Nephron (organoid): ENCODE results near the gene PJA2.

Experiments
- H3K27ac Mint-ChIP-seq, 3 experiments: 2 replicates each; pipeline ENCODE4 v1.8.0; 2020; ENCODE audit warnings: mixed read lengths in 3 of 3, mild to moderate bottlenecking in 2 of 3, moderate library complexity in 1 of 3
- H3K27me3 Mint-ChIP-seq: 2 replicates; pipeline ENCODE4 v1.8.0; 2021; ENCODE audit warnings: low read depth, mild to moderate bottlenecking, moderate library complexity, mixed read lengths
- H3K36me3 Mint-ChIP-seq: 2 replicates; pipeline ENCODE4 v1.8.0; 2020; ENCODE audit warnings: low read depth, mixed read lengths
- H3K4me1 Mint-ChIP-seq: 2 replicates; pipeline ENCODE4 v1.8.0; 2020; ENCODE audit warnings: mixed read lengths
- H3K4me3 Mint-ChIP-seq, 3 experiments: 2 replicates each; pipeline ENCODE4 v1.8.0; 2020; ENCODE audit warnings: mild to moderate bottlenecking in 3 of 3, mixed read lengths in 3 of 3, moderate library complexity in 2 of 3
- H3K9me3 Mint-ChIP-seq: 2 replicates; pipeline ENCODE4 v1.8.0; 2020; ENCODE audit warnings: mixed read lengths
- TF ChIP-seq, protein P1 (sequence below), 3 experiments: fragments of 200-600 bp; sonication (generic); IDR thresholded peaks; one replicate each; pipeline ENCODE4 v1.5.0; 2021; ENCODE audit warnings: antibody characterized with exemption in 3 of 3; ENCODE audit not compliant: unreplicated experiment in 3 of 3

Gene PJA2

DNA sequence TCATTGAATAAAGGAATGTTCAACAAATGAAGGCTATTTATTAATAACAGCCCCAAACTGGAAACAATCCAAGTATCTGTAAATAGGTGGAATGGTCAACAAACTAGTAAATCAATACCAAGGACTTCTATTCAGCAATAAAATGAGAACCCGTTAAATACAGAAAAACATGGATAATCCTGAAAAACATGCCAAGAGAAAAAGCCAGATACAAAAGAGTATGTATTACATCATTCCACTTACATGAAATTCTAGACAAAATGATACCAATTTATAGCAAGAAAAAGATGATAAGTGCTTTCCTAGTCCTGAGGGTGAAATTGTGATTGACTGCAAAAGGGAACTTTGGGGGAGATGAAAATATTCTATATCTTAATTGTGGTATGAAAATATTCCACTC, 3.1 kb downstream of the PJA2 start:
- TF ChIP-seq, protein P1, sequence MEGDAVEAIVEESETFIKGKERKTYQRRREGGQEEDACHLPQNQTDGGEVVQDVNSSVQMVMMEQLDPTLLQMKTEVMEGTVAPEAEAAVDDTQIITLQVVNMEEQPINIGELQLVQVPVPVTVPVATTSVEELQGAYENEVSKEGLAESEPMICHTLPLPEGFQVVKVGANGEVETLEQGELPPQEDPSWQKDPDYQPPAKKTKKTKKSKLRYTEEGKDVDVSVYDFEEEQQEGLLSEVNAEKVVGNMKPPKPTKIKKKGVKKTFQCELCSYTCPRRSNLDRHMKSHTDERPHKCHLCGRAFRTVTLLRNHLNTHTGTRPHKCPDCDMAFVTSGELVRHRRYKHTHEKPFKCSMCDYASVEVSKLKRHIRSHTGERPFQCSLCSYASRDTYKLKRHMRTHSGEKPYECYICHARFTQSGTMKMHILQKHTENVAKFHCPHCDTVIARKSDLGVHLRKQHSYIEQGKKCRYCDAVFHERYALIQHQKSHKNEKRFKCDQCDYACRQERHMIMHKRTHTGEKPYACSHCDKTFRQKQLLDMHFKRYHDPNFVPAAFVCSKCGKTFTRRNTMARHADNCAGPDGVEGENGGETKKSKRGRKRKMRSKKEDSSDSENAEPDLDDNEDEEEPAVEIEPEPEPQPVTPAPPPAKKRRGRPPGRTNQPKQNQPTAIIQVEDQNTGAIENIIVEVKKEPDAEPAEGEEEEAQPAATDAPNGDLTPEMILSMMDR (IDR thresholded peaks at IDR 0.05; ENCODE audit: unreplicated experiment in 3 of 3) = no peak
- Mint-ChIP-seq H3K4me3 (peak overlapping the region; percentile 21 to 69 (median 60)), H3K27ac (peak overlapping the region in 2 of 3 experiments; percentile 7 to 99)

DNA sequence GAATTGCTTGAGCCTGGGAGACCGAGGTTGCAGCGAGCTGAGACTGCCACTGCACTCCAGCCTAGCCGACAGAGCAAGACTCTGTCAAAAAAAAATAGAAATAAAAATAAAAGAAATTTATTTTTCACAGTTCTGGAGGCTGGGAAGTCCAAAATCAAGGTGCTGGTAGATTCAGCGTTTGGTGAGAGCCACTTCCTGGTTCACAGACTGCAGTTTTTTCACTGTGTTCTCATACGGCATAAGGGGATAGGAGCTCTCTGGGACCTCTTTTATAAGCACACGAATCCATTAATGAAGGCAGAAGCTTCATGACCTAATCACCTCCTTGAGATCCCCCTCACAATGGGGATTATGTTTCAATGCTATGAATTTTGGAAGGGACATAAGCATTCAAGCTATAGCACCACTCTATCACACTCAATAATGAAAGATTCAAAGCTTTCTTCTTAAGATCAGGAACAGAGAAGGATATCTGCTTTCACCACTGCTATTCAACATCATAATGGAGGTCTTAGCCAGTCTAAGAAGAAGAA, 5.3 kb downstream of the PJA2 start:
- H3K4me3 Mint-ChIP-seq = no peak overlapping the region

More for the DNA sequence above, 3.1 kb downstream of the PJA2 start:
- no peaks in the 10 kb centered on the region for H3K27me3 Mint-ChIP-seq
- H3K36me3 Mint-ChIP-seq = peaks cover 35% of the 10 kb centered on the region
- peaks cover 3% of the 10 kb centered on the region for H3K9me3 Mint-ChIP-seq
- peaks cover 18% of the 10 kb centered on the region for H3K4me1 Mint-ChIP-seq

DNA sequence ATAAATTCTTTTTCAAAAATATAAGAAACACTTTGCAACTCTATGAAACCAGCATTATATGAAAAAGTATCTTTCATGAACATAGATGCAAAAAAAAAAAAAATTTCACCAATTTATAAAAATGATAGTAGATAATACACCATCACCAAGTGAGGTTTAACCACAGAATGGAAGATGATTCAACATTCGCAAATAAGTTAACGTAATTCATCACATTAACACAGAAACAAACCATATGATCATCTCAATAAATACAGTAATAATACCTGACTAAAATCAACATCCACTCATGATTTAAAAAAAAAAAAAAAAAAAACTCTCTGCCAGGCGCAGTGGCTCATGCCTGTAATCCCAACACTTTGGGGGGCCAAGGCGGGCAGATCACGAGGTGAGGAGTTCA, 6.3 kb downstream of the PJA2 start:
- Mint-ChIP-seq H3K27ac (no peak overlapping the region), H3K36me3 (peaks cover 55% of the 10 kb centered on the region), H3K9me3 (peaks cover 10% of the 10 kb centered on the region), H3K4me1 (peaks cover 21% of the 10 kb centered on the region), H3K27me3 (no peaks in the 10 kb centered on the region), H3K4me3 (no peak overlapping the region)
- TF ChIP-seq, protein P1 (IDR thresholded peaks at IDR 0.05; ENCODE audit: unreplicated experiment in 3 of 3) = no peak

More for the DNA sequence above, 5.3 kb downstream of the PJA2 start:
- peaks cover 18% of the 10 kb centered on the region for H3K4me1 Mint-ChIP-seq
- peaks cover 49% of the 10 kb centered on the region for H3K36me3 Mint-ChIP-seq
- TF ChIP-seq, protein P1 (IDR thresholded peaks at IDR 0.05; ENCODE audit: unreplicated experiment in 3 of 3) = no peak
- peaks cover 6% of the 10 kb centered on the region for H3K9me3 Mint-ChIP-seq
- no peaks in the 10 kb centered on the region for H3K27me3 Mint-ChIP-seq
- H3K27ac Mint-ChIP-seq = no peak overlapping the region

DNA sequence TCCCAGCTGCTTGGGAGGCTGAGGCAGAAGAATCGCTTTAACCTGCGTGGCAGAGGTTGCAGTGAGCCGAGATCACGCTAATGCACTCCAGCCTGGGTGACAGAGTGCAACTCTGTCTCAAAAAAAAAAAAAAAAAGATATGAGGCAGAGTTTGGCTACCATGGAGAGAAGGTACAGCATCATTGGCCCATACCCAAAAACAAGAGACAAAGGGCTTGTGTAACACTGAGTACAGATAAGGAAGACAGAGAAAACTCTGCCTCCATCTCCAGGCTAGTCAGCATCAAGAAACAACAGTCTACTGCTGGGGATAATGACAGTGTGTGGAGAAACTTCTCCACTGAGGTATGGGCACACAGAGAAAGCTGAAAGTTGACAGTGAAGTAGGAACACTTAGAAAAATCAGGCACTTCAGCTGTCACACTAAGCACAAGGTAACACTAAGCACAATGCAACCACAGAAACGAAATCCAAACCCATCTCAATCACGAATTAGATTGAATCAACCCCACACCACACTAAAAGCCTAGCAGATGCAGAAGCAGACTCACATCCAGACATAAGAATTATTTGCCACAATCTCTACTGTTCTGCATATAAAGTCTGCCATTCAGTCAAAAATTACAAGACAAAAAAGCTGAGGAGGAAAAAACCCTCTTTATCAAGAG, 10.5 kb downstream of the PJA2 start:
- Mint-ChIP-seq H3K36me3 (peaks cover 52% of the 10 kb centered on the region), H3K9me3 (peaks cover 14% of the 10 kb centered on the region), H3K27me3 (no peaks in the 10 kb centered on the region), H3K4me1 (peaks cover 7% of the 10 kb centered on the region), H3K4me3 (no peak overlapping the region), H3K27ac (peak overlapping the region in 1 of 3 experiments; percentile 11)
- TF ChIP-seq, protein P1 (IDR thresholded peaks at IDR 0.05; ENCODE audit: unreplicated experiment in 3 of 3) = no peak

DNA sequence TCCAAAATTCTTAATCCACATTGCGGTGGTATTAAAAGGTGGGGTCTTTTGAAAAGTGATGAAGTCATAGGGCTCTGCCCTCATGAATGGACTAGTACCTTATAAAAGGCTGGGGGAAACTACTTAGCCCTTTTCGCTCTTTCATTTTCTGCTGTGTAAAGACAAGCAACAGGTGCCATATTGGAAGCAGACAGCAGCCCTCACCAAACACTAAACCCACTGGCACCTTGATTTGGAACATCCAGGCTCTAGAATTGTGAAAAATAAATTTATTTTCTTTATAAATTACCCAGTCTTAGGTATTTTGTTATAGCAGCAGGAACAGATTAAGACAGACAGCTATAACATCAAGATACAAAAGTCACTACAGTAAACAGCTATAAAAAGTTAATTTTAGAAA, 12.8 kb downstream of the PJA2 start:
- H3K4me1 Mint-ChIP-seq = peaks cover 7% of the 10 kb centered on the region
- peaks cover 45% of the 10 kb centered on the region for H3K36me3 Mint-ChIP-seq
- H3K9me3 Mint-ChIP-seq = peaks cover 21% of the 10 kb centered on the region
- TF ChIP-seq, protein P1 (IDR thresholded peaks at IDR 0.05; ENCODE audit: unreplicated experiment in 3 of 3) = no peak
- H3K4me3 Mint-ChIP-seq = no peak overlapping the region
- no peaks in the 10 kb centered on the region for H3K27me3 Mint-ChIP-seq
- H3K27ac Mint-ChIP-seq = no peak overlapping the region

DNA sequence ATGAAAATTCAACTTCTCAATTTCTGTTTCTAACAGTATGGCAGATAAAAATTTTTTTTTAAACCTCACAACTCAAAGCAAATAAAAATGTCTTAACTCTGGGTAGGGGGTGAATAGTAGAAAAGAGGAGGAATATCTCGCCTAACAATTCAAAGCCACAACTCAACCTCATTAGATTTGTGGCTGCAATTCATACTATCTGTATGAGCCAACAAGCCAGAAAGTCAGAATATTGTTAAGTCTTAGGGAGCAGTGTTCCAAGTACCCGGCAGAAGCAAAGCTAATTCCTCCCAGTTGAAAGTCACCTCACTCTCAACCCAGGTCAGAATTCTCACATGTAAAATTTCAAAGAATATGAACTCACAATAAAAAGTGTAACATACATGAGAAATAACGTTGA, 15.0 kb downstream of the PJA2 start:
- peaks cover 33% of the 10 kb centered on the region for H3K9me3 Mint-ChIP-seq

More for the DNA sequence above, 15.0 kb downstream of the PJA2 start:
- Mint-ChIP-seq H3K27ac (peak overlapping the region in 1 of 3 experiments; percentile 8), H3K27me3 (no peaks in the 10 kb centered on the region), H3K4me3 (no peak overlapping the region), H3K4me1 (peaks cover 7% of the 10 kb centered on the region), H3K36me3 (peaks cover 52% of the 10 kb centered on the region)
- TF ChIP-seq, protein P1 (IDR thresholded peaks at IDR 0.05; ENCODE audit: unreplicated experiment in 3 of 3) = no peak
